GM23338 (cell line): ENCODE data around the gene NOXA1. TPM values are rescaled to one million over a fixed set of nuclear protein-coding genes. Genes with fewer than 3 reads are reported as not detected.

ENCODE experiments used
- ATAC-seq: fragments of 200-7000 bp; cut with Tn5 transposase; 3 replicates; pipeline ENCODE4 v1.9.1; 2020
- DNase-seq: peaks from one replicate; pipeline ENCODE4 v3.0.0-alpha.2; 2015; ENCODE audit warnings: low spot score
- H2AFZ ChIP-seq: fragments of 200-600 bp; sonication (generic); 2 replicates; pipeline ENCODE4 v1.8.0; 2016; ENCODE audit warnings: antibody characterized with exemption, mild to moderate bottlenecking, moderate library complexity
- H3F3A ChIP-seq: fragments of 200-600 bp; sonication (generic); replicated peaks from 2 replicates; pipeline ENCODE4 v1.8.0; 2017; ENCODE audit warnings: antibody characterized with exemption, mixed run types, low read depth
- H3K27ac ChIP-seq: fragments of 200-600 bp; sonication (generic); 2 replicates; pipeline ENCODE4 v1.6.1; 2016; ENCODE audit warnings: low read depth
- H3K27me3 ChIP-seq: fragments of 200-600 bp; sonication (generic); 2 replicates; pipeline ENCODE4 v1.8.0; 2016; ENCODE audit warnings: mild to moderate bottlenecking, mixed run types, moderate library complexity; ENCODE audit not compliant: insufficient read depth
- H3K36me3 ChIP-seq: fragments of 200-600 bp; sonication (generic); 2 replicates; pipeline ENCODE4 v1.8.0; 2016; ENCODE audit warnings: mild to moderate bottlenecking; ENCODE audit not compliant: insufficient read depth
- H3K4me1 ChIP-seq: fragments of 200-600 bp; sonication (generic); 2 replicates; pipeline ENCODE4 v1.8.0; 2016; ENCODE audit warnings: mild to moderate bottlenecking, moderate library complexity; ENCODE audit not compliant: insufficient read depth
- H3K4me2 ChIP-seq: fragments of 200-600 bp; sonication (generic); 2 replicates; pipeline ENCODE4 v1.7.1; 2017; ENCODE audit warnings: mixed run types
- H3K4me3 ChIP-seq: fragments of 200-600 bp; sonication (generic); 2 replicates; pipeline ENCODE4 v1.6.1; 2016; ENCODE audit warnings: mixed run types
- H3K79me2 ChIP-seq: fragments of 200-600 bp; sonication (generic); replicated peaks from 2 replicates; pipeline ENCODE4 v1.8.0; 2017; ENCODE audit warnings: mild to moderate bottlenecking; ENCODE audit not compliant: insufficient read depth
- H3K9me2 ChIP-seq: fragments of 200-600 bp; sonication (generic); 2 replicates; pipeline ENCODE4 v1.8.0; 2017; ENCODE audit not compliant: insufficient read depth
- H4K20me1 ChIP-seq: fragments of 200-600 bp; sonication (generic); replicated peaks from 2 replicates; pipeline ENCODE4 v1.8.0; 2017; ENCODE audit warnings: mild to moderate bottlenecking; ENCODE audit not compliant: insufficient read depth
- H3K27ac Mint-ChIP-seq: 2 replicates; pipeline ENCODE4 v1.8.0; 2020; ENCODE audit warnings: inconsistent platforms, mild to moderate bottlenecking, moderate library complexity, mixed read lengths
- H3K27me3 Mint-ChIP-seq: 3 replicates; pipeline ENCODE4 v1.8.0; 2022; ENCODE audit warnings: low read depth, mild to moderate bottlenecking, moderate library complexity, mixed read lengths, inconsistent platforms; ENCODE audit not compliant: insufficient read depth, poor library complexity
- H3K36me3 Mint-ChIP-seq: 3 replicates; pipeline ENCODE4 v1.8.0; 2021; ENCODE audit warnings: low read depth, mild to moderate bottlenecking, inconsistent platforms, moderate library complexity, mixed read lengths
- H3K4me1 Mint-ChIP-seq: 3 replicates; pipeline ENCODE4 v1.8.0; 2020; ENCODE audit warnings: mild to moderate bottlenecking, inconsistent platforms, mixed read lengths
- H3K4me3 Mint-ChIP-seq: 3 replicates; pipeline ENCODE4 v1.8.0; 2021; ENCODE audit warnings: moderate library complexity, mild to moderate bottlenecking, inconsistent platforms, mixed read lengths
- H3K9me3 Mint-ChIP-seq: 3 replicates; pipeline ENCODE4 v1.8.0; 2020; ENCODE audit warnings: moderate library complexity, mild to moderate bottlenecking, inconsistent platforms, mixed read lengths
- CREB1 ChIP-seq: fragments of 250-450 bp; sonication (Bioruptor Pico); IDR thresholded peaks from 2 replicates; pipeline ENCODE4 v1.5.0; 2020; ENCODE audit warnings: low read depth, mild to moderate bottlenecking, moderate library complexity
- ETS1 ChIP-seq: IDR thresholded peaks from 2 replicates; pipeline ENCODE4 v1.6.1; 2016; ENCODE audit warnings: antibody characterized with exemption
- EZH2 ChIP-seq: fragments of 200-600 bp; sonication (generic); IDR thresholded peaks from one replicate; pipeline ENCODE4 v1.8.0; 2017; ENCODE audit warnings: antibody characterized with exemption, mild to moderate bottlenecking, low read depth; ENCODE audit not compliant: unreplicated experiment
- EZH2phosphoT487 ChIP-seq: fragments of 200-600 bp; sonication (generic); IDR thresholded peaks from one replicate; pipeline ENCODE4 v1.8.1; 2018; ENCODE audit warnings: antibody characterized with exemption; ENCODE audit not compliant: unreplicated experiment
- JUNB ChIP-seq: IDR thresholded peaks from one replicate; pipeline ENCODE4 v1.6.1; 2016; ENCODE audit warnings: antibody characterized with exemption; ENCODE audit not compliant: unreplicated experiment
- NANOG ChIP-seq: IDR thresholded peaks from 2 replicates; pipeline ENCODE4 v1.6.1; 2016; ENCODE audit warnings: antibody characterized with exemption, borderline replicate concordance
- POLR2AphosphoS5 ChIP-seq: IDR thresholded peaks from 2 replicates; pipeline ENCODE4 v1.6.1; 2016; ENCODE audit warnings: antibody characterized with exemption, low read depth
- STAT1 ChIP-seq: IDR thresholded peaks from one replicate; pipeline ENCODE4 v1.6.1; 2016; ENCODE audit warnings: antibody characterized with exemption; ENCODE audit not compliant: unreplicated experiment
- ZNF114 ChIP-seq: fragments of 250-450 bp; sonication (Bioruptor Pico); IDR thresholded peaks from 2 replicates; pipeline ENCODE4 v1.5.0; 2020; ENCODE audit warnings: mild to moderate bottlenecking, moderate library complexity
- ZNF331 ChIP-seq: fragments of 250-450 bp; sonication (Bioruptor Pico); IDR thresholded peaks from 2 replicates; pipeline ENCODE4 v1.5.0; 2020; ENCODE audit warnings: low read depth, mild to moderate bottlenecking, moderate library complexity
- ZNF462 ChIP-seq: fragments of 250-450 bp; sonication (Bioruptor Pico); IDR thresholded peaks from 2 replicates; pipeline ENCODE4 v1.5.0; 2020; ENCODE audit warnings: mild to moderate bottlenecking, moderate library complexity
- polyA plus RNA-seq: library from polyadenylated mRNA; unstranded; fragments of >200 nt; fragmentation: Nextera tagmentation; extraction: Ambion mirVana; gene quantifications from 2 replicates; pipeline ENCODE4 v1.2.1, GENCODE V29; 2016
- total RNA-seq: library from RNA; depleted of rRNA; stranded (reverse); fragments of >200 nt; shearing (Covaris generic); gene quantifications from 2 replicates; pipeline ENCODE4 v1.2.3, GENCODE V29; 2014

The NOXA1 gene
- total and polyA plus RNA-seq, 2 experiments from 2014 or later, result 0.59 to 0.68 TPM

DNA sequence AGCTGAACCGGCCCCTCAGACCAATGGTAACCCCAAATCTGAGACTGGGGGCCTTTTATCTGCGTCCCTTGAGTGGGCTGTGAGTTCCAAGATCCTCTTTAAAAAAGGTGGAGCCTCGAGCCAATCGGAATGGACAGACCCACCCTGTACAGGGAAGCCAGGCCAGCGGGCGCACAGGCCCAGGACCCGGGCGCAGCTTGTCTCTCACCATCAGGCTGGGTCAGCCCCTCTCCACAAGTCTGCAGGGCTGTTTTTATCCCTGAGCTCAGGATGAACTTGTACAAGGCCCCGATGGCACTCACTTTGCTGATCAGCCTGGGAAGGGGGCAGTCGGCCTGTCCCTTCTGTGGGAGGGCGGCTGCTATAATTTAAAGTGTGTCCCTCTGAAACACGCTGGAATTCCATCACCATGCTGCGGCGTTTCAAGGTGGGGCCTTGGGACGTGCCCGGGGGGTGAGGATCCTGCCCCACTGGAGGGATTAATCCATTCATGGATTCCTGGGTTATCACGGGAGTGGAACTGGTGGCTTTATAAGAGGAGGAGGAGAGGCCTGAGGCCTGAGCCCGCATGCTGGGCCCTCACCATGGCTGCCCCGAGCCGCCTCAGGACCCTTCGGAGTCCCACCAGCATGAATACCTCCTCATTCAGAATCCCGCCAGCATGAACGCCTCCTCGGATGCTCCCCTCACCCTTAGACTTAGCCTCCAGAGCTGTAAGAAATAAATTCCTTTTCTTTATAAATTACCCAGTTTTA is 14.4 kb upstream of the NOXA1 start (continued):
- no peak for TF ChIP-seq ZNF462
- TF ChIP-seq JUNB, result no peak
- TF ChIP-seq EZH2, result no peak
- no peak for TF ChIP-seq STAT1
- TF ChIP-seq ZNF331, result no peak
- TF ChIP-seq EZH2phosphoT487, result no peak
- TF ChIP-seq NANOG, result no peak

- Histone ChIP-seq H3K4me2 (no peak overlapping the region), H4K20me1 (peaks cover 5% of the 10 kb centered on the region), H3K4me1 (0 out of 2 replicates have a peak, but pooled peaks cover 3% of the 10 kb centered on the region), H3F3A (0 out of 2 replicates have a peak, but pooled peaks cover 3% of the 10 kb centered on the region), H3K27me3 (no peaks in the 10 kb centered on the region), H3K9me2 (no peaks in the 10 kb centered on the region), H3K27ac (no peak overlapping the region), H2AFZ (no peak overlapping the region), H3K4me3 (no peak overlapping the region), H3K36me3 (no peaks in the 10 kb centered on the region), H3K79me2 (no peaks in the 10 kb centered on the region)
- Mint-ChIP-seq H3K4me1 (no peaks in the 10 kb centered on the region; the same call in 1 of the 3 replicates), H3K36me3 (no peaks in the 10 kb centered on the region), H3K4me3 (no peak overlapping the region; the same call in 2 of the 3 replicates), H3K27ac (no peak overlapping the region; the same call in 1 of the 2 replicates), H3K9me3 (no peaks in the 10 kb centered on the region), H3K27me3 (peaks cover 2% of the 10 kb centered on the region)
- ATAC-seq (no peak), DNase-seq (no peak)
- TF ChIP-seq STAT1 (no peak), POLR2AphosphoS5 (no peak), CREB1 (CRISPR knock-in tag) (no peak), NANOG (no peak), EZH2 (no peak), ZNF114 (CRISPR knock-in tag) (no peak), ETS1 (no peak)
These were observed 13.7 kb upstream of the NOXA1 start for GRCh38 chr9:137409515-137409914.
